Endothelial cell of umbilical vein (primary cell): ENCODE measurements around the gene UCP3. TPM values are rescaled to one million over a fixed set of nuclear protein-coding genes. Genes with fewer than 3 reads are reported as not detected.

Experiments
- BruUV-seq: library from RNA; stranded (reverse); fragments of 400-500 nt; replicated peaks from 2 replicates; lab custom pipeline; 2021; lab: Mats Ljungman, UMichigan
- CTCF ChIA-PET: fragments of 300-600, 350-600 bp; sonication (Branson Sonifier 250); formaldehyde crosslinking; loops from one replicate; lab custom pipeline; 2021; ENCODE audit warnings: antibody characterized with exemption, inconsistent platforms; lab: Charles Lee
- POLR2A ChIA-PET: fragments of 300-600, 350-600 bp; sonication (Branson Sonifier 250); formaldehyde crosslinking; loops from one replicate; lab custom pipeline; 2021; ENCODE audit warnings: antibody characterized with exemption, inconsistent platforms; lab: Charles Lee
- DNase-seq: peaks from one replicate; pipeline ENCODE4 v3.0.0-alpha.2; 2011; ENCODE audit warnings: low read depth, low spot score
- FAIRE-seq: peaks from 2 replicates; lab custom pipeline; 2011; peaks lifted over from hg19 to GRCh38; lab: Jason Lieb, UNC
- H2AFZ ChIP-seq: 2 replicates; pipeline ENCODE4 v1.6.0; 2012; ENCODE audit warnings: low read depth, low read length, control low read depth, inconsistent platforms
- H3K27ac ChIP-seq: 2 replicates; pipeline ENCODE4 v1.5.1; 2011; ENCODE audit warnings: low read depth, mild to moderate bottlenecking, control low read depth, low read length, moderate library complexity; ENCODE audit not compliant: insufficient read depth
- H3K27me3 ChIP-seq, 2 experiments: 2 replicates each; pipeline versions ENCODE4 v1.6.0 to v1.6.1; 2011; ENCODE audit warnings: low read length in 2 of 2, mixed read lengths in 1 of 2; ENCODE audit not compliant: control insufficient read depth in 2 of 2, insufficient read depth in 2 of 2
- H3K36me3 ChIP-seq, 2 experiments: 2 replicates in 1 of 2; 3 replicates in 1 of 2; pipeline ENCODE4 v1.5.1; 2011; ENCODE audit warnings: low read length in 2 of 2, mild to moderate bottlenecking in 1 of 2, moderate library complexity in 1 of 2; ENCODE audit not compliant: control insufficient read depth in 2 of 2, insufficient read depth in 2 of 2; ENCODE audit errors: extremely low read depth in 1 of 2
- H3K4me1 ChIP-seq: 3 replicates; pipeline ENCODE4 v1.5.1; 2011; ENCODE audit warnings: mild to moderate bottlenecking, low read length; ENCODE audit not compliant: control insufficient read depth, insufficient read depth; ENCODE audit errors: extremely low read depth
- H3K4me2 ChIP-seq: 2 replicates; pipeline ENCODE4 v1.6.1; 2011; ENCODE audit warnings: low read length, control low read depth, mixed read lengths; ENCODE audit not compliant: insufficient read depth
- H3K4me3 ChIP-seq, 3 experiments: fragments of 200-600 bp in 1 of 3; sonication (generic), shearing (Covaris generic) in 1 of 3; replicated peaks in 1 of 3; 2 replicates each; pipeline ENCODE4 v1.5.1; 2011 to 2016; ENCODE audit warnings: control low read depth in 3 of 3, low read length in 3 of 3, mild to moderate bottlenecking in 2 of 3, inconsistent platforms in 1 of 3, low read depth in 1 of 3, moderate library complexity in 1 of 3; ENCODE audit not compliant: insufficient read depth in 1 of 3
- H3K79me2 ChIP-seq: 2 replicates; pipeline ENCODE4 v1.6.0; 2012; ENCODE audit warnings: low read length, inconsistent platforms; ENCODE audit not compliant: control insufficient read depth, insufficient read depth
- H3K9ac ChIP-seq: replicated peaks from 2 replicates; pipeline ENCODE3; 2011; ENCODE audit warnings: low read length, control low read depth; ENCODE audit not compliant: insufficient read depth; ENCODE audit errors: extremely low read depth
- H3K9me1 ChIP-seq: replicated peaks from 3 replicates; pipeline ENCODE4 v1.6.0; 2011; ENCODE audit warnings: mild to moderate bottlenecking, low read length; ENCODE audit not compliant: control insufficient read depth, insufficient read depth; ENCODE audit errors: extremely low read depth
- H3K9me3 ChIP-seq: replicated peaks from 2 replicates; pipeline ENCODE4 v1.5.1; 2012; ENCODE audit warnings: low read length, inconsistent platforms; ENCODE audit not compliant: control insufficient read depth, insufficient read depth
- H4K20me1 ChIP-seq: replicated peaks from 2 replicates; pipeline ENCODE3; 2011; ENCODE audit warnings: mild to moderate bottlenecking, low read length; ENCODE audit not compliant: control insufficient read depth, insufficient read depth; ENCODE audit errors: extremely low read depth
- CTCF ChIP-seq, 2 donors: IDR thresholded peaks; 1 replicate in 1 of 2; 2 replicates in 1 of 2; pipeline ENCODE4 v1.5.1; 2011; ENCODE audit warnings: low read length in 2 of 2, mild to moderate bottlenecking in 2 of 2, moderate library complexity in 2 of 2, control low read depth in 1 of 2, inconsistent platforms in 1 of 2, low read depth in 1 of 2; ENCODE audit not compliant: insufficient read depth in 1 of 2; ENCODE audit errors: extremely low read depth in 1 of 2
- EZH2 ChIP-seq: IDR thresholded peaks from 2 replicates; pipeline ENCODE4 v1.6.1; 2012; ENCODE audit warnings: borderline replicate concordance, low read depth, mild to moderate bottlenecking, moderate library complexity, low read length, inconsistent platforms; ENCODE audit not compliant: severe bottlenecking
- FOS ChIP-seq: IDR thresholded peaks from 2 replicates; pipeline ENCODE4 v1.6.1; 2011; ENCODE audit warnings: mild to moderate bottlenecking, low read length, moderate library complexity, borderline replicate concordance; ENCODE audit not compliant: insufficient read depth
- GATA2 ChIP-seq: IDR thresholded peaks from 2 replicates; pipeline ENCODE4 v1.7.0; 2011; ENCODE audit warnings: low read depth, mild to moderate bottlenecking, moderate library complexity, mixed read lengths, low read length; ENCODE audit not compliant: insufficient read length, insufficient read depth
- JUN ChIP-seq: IDR thresholded peaks from 2 replicates; pipeline ENCODE4 v1.6.1; 2011; ENCODE audit warnings: borderline replicate concordance, low read depth; ENCODE audit not compliant: insufficient read length, insufficient read depth
- MYC ChIP-seq: IDR thresholded peaks from one replicate; pipeline ENCODE4 v1.6.1; 2011; ENCODE audit warnings: mild to moderate bottlenecking, low read depth, low read length
- POLR2A ChIP-seq: IDR thresholded peaks from 2 replicates; pipeline ENCODE4 v1.6.1; 2012; ENCODE audit warnings: low read depth, mild to moderate bottlenecking, control low read depth, low read length
- POLR2AphosphoS5 ChIP-seq: IDR thresholded peaks from 2 replicates; pipeline ENCODE4 v1.6.1; 2012; ENCODE audit warnings: low read depth, mild to moderate bottlenecking, control low read depth, low read length, moderate library complexity; ENCODE audit not compliant: insufficient read depth
- dilution Hi-C: fragments of 300-500 bp; cut with MboI; formaldehyde crosslinking; loops from one replicate; pipeline ENCODE4 v1.15.0; 2019; ENCODE audit warnings: low sequenced_read_pairs; ENCODE audit not compliant: extremely low pct_ligation_motif_present
- intact Hi-C: fragments of 100-400 bp; cut with micrococcal nuclease; formaldehyde crosslinking; loops from one replicate; pipeline ENCODE4 v1.10.0; 2022
- polyA plus RNA-seq, 4 experiments: library from polyadenylated mRNA; depleted of rRNA in 3 of 4; stranded (reverse) in 3 of 4; unstranded in 1 of 4; fragments of >200 nt; gene quantifications; 2 replicates each; pipeline versions ENCODE4 v1.2.1 to v1.2.3, GENCODE V29; 2011 to 2012; ENCODE audit warnings: missing spikeins in 1 of 4
- total RNA-seq: library from RNA; stranded (reverse); gene quantifications from 2 replicates; pipeline ENCODE4 v1.2.3, GENCODE V29; 2021
- TF ChIP-seq, protein P1 (sequence below): IDR thresholded peaks from 2 replicates; pipeline ENCODE4 v1.6.1; 2011; ENCODE audit not compliant: insufficient read depth, insufficient read length

UCP3 gene
- total and polyA plus RNA-seq, 2 donors (not counting 3 experiments of a cell fraction or from before 2014, with no cell fraction given): 1.1 to 1.4 TPM

- H3K9me3 ChIP-seq: no peaks in the 10 kb centered on the region
- no peak overlapping the region for H2AFZ ChIP-seq
- dilution Hi-C loops (no loop called here), intact Hi-C loops (no loop called here)
- TF ChIP-seq CTCF (IDR thresholded peaks at IDR 0.05; ENCODE audit: extremely low read depth in 1 of 2, insufficient read depth in 1 of 2, low read depth in 1 of 2, low read length in 2 of 2) (no peak), GATA2 (no peak), POLR2AphosphoS5 (no peak), FOS (no peak), JUN (no peak), MYC (no peak), EZH2 (no peak), POLR2A (no peak)
- TF ChIP-seq, protein P1, sequence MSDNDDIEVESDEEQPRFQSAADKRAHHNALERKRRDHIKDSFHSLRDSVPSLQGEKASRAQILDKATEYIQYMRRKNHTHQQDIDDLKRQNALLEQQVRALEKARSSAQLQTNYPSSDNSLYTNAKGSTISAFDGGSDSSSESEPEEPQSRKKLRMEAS: no peak
- FAIRE-seq: no peak
- H3K79me2 ChIP-seq: no peaks in the 10 kb centered on the region
- no peak overlapping the region for H3K27ac ChIP-seq
- no peak overlapping the region for H3K4me3 ChIP-seq
- no TSS peak for BruUV-seq
- POLR2A ChIA-PET: no interaction called here
- CTCF ChIA-PET: no interaction called here
- no peaks in the 10 kb centered on the region for H3K27me3 ChIP-seq
- no peaks in the 10 kb centered on the region for H3K9me1 ChIP-seq
- no peaks in the 10 kb centered on the region for H3K36me3 ChIP-seq
- H3K9ac ChIP-seq: no peak overlapping the region
- H3K4me1 ChIP-seq: peaks cover 22% of the 10 kb centered on the region
- DNase-seq: no peak
- no peak overlapping the region for H3K4me2 ChIP-seq
- H4K20me1 ChIP-seq: no peaks in the 10 kb centered on the region
These were observed 14.4 kb upstream of the UCP3 start for GRCh38 chr11:74023276-74023675.
